Measurements from ENCODE around the gene DFFA. TPM values are rescaled to one million over a fixed set of nuclear protein-coding genes. Genes with fewer than 3 reads are reported as not detected.

The DFFA gene
- total RNA-seq, 1 experiment from 2014 or later = 45.2 TPM

- Mint-ChIP-seq H3K4me1 (ENCODE audit: low read depth, unreplicated experiment) (no peaks in the 10 kb centered on the region), H3K27ac (ENCODE audit: unreplicated experiment) (no peak overlapping the region), H3K36me3 (ENCODE audit: insufficient read depth, unreplicated experiment) (no peaks in the 10 kb centered on the region), H3K9me3 (ENCODE audit: low read depth, unreplicated experiment) (no peaks in the 10 kb centered on the region), H3K27me3 (ENCODE audit: unreplicated experiment) (no peaks in the 10 kb centered on the region), H3K4me3 (ENCODE audit: low read depth, unreplicated experiment) (no peak overlapping the region)
- intact Hi-C loops (cut with micrococcal nuclease; ENCODE audit: unreplicated experiment) = loop anchor here (10.0 kb wide), 1 partner anchor 443 kb away; no protein-coding TSS in a partner anchor
- CTCF ChIA-PET = no interaction called here
- no peak for DNase-seq
- TF ChIP-seq CTCF (IDR thresholded peaks at IDR 0.05; ENCODE audit: unreplicated experiment) = no peak
- BruUV-seq (replicated peaks) = no TSS peak
Measured at GRCh38 chr1:10502206-10502605, 29.9 kb upstream of the DFFA start.

GRCh38 chr1:10498231-10498630, 25.9 kb upstream of the DFFA start:
- intact Hi-C loops (cut with micrococcal nuclease; ENCODE audit: unreplicated experiment) = loop anchor here (10.0 kb wide), 1 partner anchor 123 kb away; no protein-coding TSS in a partner anchor
- no peak overlapping the region for H3K4me3 Mint-ChIP-seq (ENCODE audit: low read depth, unreplicated experiment)
- CTCF ChIA-PET = no interaction called here
- no peak overlapping the region for H3K27ac Mint-ChIP-seq (ENCODE audit: unreplicated experiment)
- H3K4me1 Mint-ChIP-seq (ENCODE audit: low read depth, unreplicated experiment) = peaks cover 19% of the 10 kb centered on the region
- H3K36me3 Mint-ChIP-seq (ENCODE audit: insufficient read depth, unreplicated experiment) = no peaks in the 10 kb centered on the region
- no peaks in the 10 kb centered on the region for H3K27me3 Mint-ChIP-seq (ENCODE audit: unreplicated experiment)
- no peak for TF ChIP-seq CTCF (IDR thresholded peaks at IDR 0.05; ENCODE audit: unreplicated experiment)
- no TSS peak for BruUV-seq (replicated peaks)
- no peak for DNase-seq
- H3K9me3 Mint-ChIP-seq (ENCODE audit: low read depth, unreplicated experiment) = no peaks in the 10 kb centered on the region

- DNase-seq = no peak
- CTCF ChIA-PET = no interaction called here
- H3K27ac Mint-ChIP-seq (ENCODE audit: unreplicated experiment) = no peak overlapping the region
Measured at GRCh38 chr1:10497109-10497508, 24.8 kb upstream of the DFFA start.

GRCh38 chr1:10495952-10496351, 23.6 kb upstream of the DFFA start:
- no peak for TF ChIP-seq CTCF (IDR thresholded peaks at IDR 0.05; ENCODE audit: unreplicated experiment)
- CTCF ChIA-PET = no interaction called here
- intact Hi-C loops (cut with micrococcal nuclease; ENCODE audit: unreplicated experiment) = loop anchor here (2.0 to 10.0 kb wide), 2 partner anchors 65 to 121 kb away; partner anchors contain the start of gene CENPS
- Mint-ChIP-seq H3K36me3 (ENCODE audit: insufficient read depth, unreplicated experiment) (no peaks in the 10 kb centered on the region), H3K9me3 (ENCODE audit: low read depth, unreplicated experiment) (no peaks in the 10 kb centered on the region), H3K27me3 (ENCODE audit: unreplicated experiment) (no peaks in the 10 kb centered on the region), H3K27ac (ENCODE audit: unreplicated experiment) (no peak overlapping the region), H3K4me3 (ENCODE audit: low read depth, unreplicated experiment) (no peak overlapping the region), H3K4me1 (ENCODE audit: low read depth, unreplicated experiment) (peaks cover 19% of the 10 kb centered on the region)
- DNase-seq = no peak
- no TSS peak for BruUV-seq (replicated peaks)

More at GRCh38 chr1:10497109-10497508, 24.8 kb upstream of the DFFA start:
- no peak overlapping the region for H3K4me3 Mint-ChIP-seq (ENCODE audit: low read depth, unreplicated experiment)
- H3K27me3 Mint-ChIP-seq (ENCODE audit: unreplicated experiment) = no peaks in the 10 kb centered on the region
- intact Hi-C loops (cut with micrococcal nuclease; ENCODE audit: unreplicated experiment) = loop anchor here (10.0 kb wide), 1 partner anchor 122 kb away; no protein-coding TSS in a partner anchor
- peaks cover 19% of the 10 kb centered on the region for H3K4me1 Mint-ChIP-seq (ENCODE audit: low read depth, unreplicated experiment)
- no peaks in the 10 kb centered on the region for H3K9me3 Mint-ChIP-seq (ENCODE audit: low read depth, unreplicated experiment)
- H3K36me3 Mint-ChIP-seq (ENCODE audit: insufficient read depth, unreplicated experiment) = no peaks in the 10 kb centered on the region
- TF ChIP-seq CTCF (IDR thresholded peaks at IDR 0.05; ENCODE audit: unreplicated experiment) = no peak
- no TSS peak for BruUV-seq (replicated peaks)
